Measurements from ENCODE around the gene CNPPD1.

Gene CNPPD1

DNA sequence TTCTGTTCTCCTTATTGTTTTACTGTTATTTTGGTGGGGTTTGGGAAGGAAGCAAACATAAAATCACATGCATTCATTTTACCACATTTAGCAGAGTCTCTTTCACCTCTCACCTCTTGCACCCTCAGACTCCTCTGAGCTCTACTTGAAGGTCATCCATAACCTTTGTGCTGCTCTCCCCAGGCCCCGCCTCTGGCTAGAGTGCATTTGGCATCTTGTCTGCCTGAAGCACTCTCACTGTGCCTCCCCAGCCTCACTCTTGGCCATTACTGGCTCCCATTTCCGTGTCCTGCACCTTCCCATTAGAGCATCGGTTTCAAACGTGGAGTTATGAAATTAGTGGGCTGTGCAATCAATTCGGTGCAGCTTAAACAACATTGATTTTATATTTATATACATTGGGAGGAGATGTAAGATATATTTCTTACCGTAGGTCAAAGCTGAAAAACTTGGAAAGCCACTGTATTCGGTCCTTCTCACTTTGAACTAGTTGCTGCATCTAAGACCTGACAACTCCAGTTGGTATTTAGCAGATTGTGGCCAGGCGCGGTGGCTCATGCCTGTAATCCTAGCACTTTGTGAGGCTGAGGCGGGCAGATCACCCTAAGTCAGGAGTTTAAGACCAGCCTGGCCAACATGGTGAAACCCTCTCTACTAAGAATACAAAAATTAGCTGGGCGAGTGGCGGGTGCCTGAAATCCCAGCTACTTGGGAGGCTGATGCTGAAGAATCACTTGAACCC is 22.9 kb upstream of the CNPPD1 start:
- Histone ChIP-seq H3K9me3 (ENCODE audit: control insufficient read depth in 1 of 2, low read length in 2 of 2) (no peaks in the 10 kb centered on the region), H3K27me3 (ENCODE audit: control insufficient read depth in 1 of 2, insufficient read depth in 2 of 2, low read length in 2 of 2) (no peaks in the 10 kb centered on the region), H3K9ac (ENCODE audit: low read depth in 1 of 2, low read length in 2 of 2) (no peak overlapping the region), H3K4me3 (ENCODE audit: low read depth in 1 of 2, low read length in 2 of 2) (no peak overlapping the region), H3K36me3 (ENCODE audit: control insufficient read depth in 1 of 2, insufficient read depth in 2 of 2, low read length in 2 of 2) (no peaks in the 10 kb centered on the region), H3K4me1 (ENCODE audit: control insufficient read depth in 1 of 2, insufficient read depth in 2 of 2, low read length in 2 of 2) (no peaks in the 10 kb centered on the region), H3K27ac (ENCODE audit: low read depth, low read length) (no peak overlapping the region)

DNA sequence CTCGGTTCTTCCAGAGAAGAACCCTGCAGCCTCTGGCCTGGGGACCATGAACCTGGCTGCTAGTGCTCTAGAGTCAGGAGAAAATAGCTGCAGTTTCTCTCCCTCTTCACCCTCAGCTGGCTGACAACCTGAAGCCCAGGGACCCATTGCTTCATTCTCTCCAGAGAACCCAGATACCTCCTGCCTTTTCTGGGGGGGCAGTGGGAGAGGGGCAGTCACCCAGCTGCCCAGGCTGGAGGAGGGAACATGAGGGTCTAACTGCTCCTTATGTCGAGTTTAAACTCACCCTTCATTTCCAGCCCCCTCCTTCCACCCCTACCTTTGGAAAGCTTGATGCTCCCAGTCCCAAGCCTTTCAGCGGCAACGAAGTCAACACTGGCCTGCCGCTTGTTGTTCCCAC is 22.2 kb upstream of the CNPPD1 start:
- no peak overlapping the region for H3K4me3 ChIP-seq (ENCODE audit: low read depth in 1 of 2, low read length in 2 of 2)
- no peak overlapping the region for H3K9ac ChIP-seq (ENCODE audit: low read depth in 1 of 2, low read length in 2 of 2)
- no peaks in the 10 kb centered on the region for H3K36me3 ChIP-seq (ENCODE audit: control insufficient read depth in 1 of 2, insufficient read depth in 2 of 2, low read length in 2 of 2)
- no peak overlapping the region for H3K27ac ChIP-seq (ENCODE audit: low read depth, low read length)
- no peaks in the 10 kb centered on the region for H3K4me1 ChIP-seq (ENCODE audit: control insufficient read depth in 1 of 2, insufficient read depth in 2 of 2, low read length in 2 of 2)
- no peaks in the 10 kb centered on the region for H3K27me3 ChIP-seq (ENCODE audit: control insufficient read depth in 1 of 2, insufficient read depth in 2 of 2, low read length in 2 of 2)
- H3K9me3 ChIP-seq (ENCODE audit: control insufficient read depth in 1 of 2, low read length in 2 of 2) = no peaks in the 10 kb centered on the region

DNA sequence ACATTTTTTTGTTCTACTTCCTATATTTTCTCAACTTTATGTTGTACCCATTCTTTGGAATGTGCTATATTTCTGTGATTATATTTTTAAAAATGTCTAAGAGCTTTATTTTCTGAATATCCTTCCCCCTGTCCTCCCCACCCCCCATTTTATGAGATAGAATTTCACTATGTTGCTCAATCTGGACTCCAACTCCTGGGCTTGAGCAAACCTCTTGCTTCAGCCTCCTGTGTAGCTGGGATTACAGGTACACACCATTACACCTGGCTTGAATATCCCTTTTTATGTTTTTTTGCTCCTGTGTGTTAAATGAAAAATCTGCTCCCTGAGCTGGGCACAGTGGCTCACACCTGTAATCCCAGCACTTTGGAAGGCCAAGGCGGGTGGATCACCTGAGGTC is 20.7 kb upstream of the CNPPD1 start:
- no peaks in the 10 kb centered on the region for H3K4me1 ChIP-seq (ENCODE audit: control insufficient read depth in 1 of 2, insufficient read depth in 2 of 2, low read length in 2 of 2)
- no peak overlapping the region for H3K4me3 ChIP-seq (ENCODE audit: low read depth in 1 of 2, low read length in 2 of 2)
- no peak overlapping the region for H3K9ac ChIP-seq (ENCODE audit: low read depth in 1 of 2, low read length in 2 of 2)
- no peaks in the 10 kb centered on the region for H3K27me3 ChIP-seq (ENCODE audit: control insufficient read depth in 1 of 2, insufficient read depth in 2 of 2, low read length in 2 of 2)
- H3K27ac ChIP-seq (ENCODE audit: low read depth, low read length) = no peak overlapping the region
- no peaks in the 10 kb centered on the region for H3K9me3 ChIP-seq (ENCODE audit: control insufficient read depth in 1 of 2, low read length in 2 of 2)
- H3K36me3 ChIP-seq (ENCODE audit: control insufficient read depth in 1 of 2, insufficient read depth in 2 of 2, low read length in 2 of 2) = no peaks in the 10 kb centered on the region

DNA sequence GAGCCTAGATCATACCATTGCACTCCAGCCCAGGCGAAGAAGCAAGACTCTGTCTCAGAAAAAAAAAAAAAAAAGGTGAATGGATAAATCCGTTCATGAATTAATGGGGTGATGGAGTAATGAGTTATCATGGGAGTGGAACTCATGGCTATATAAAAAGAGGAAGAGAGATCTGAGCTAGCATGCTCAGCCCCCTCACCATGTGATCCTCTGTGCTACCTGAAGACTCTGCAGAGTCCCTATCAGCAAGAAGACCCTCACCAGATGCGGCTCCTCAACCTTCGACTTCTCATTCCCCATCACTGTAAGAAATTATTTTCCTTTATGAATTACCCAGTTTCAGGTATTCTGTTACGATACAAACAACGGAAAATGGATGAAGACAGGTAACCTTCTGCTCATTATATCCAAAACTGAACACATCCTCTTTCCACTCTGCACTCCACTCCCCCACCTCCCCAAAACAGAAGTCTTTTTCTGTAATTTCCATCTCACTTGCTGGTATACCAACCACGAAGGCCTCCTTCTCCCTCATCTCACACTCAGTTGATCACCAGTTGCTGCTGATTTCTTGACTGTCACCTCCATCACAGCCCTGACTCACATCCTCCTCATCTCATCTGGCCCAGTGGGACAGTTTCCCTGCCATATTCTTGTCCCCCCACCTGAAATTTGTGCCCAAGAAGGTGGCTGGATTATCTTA is 10.2 kb upstream of the CNPPD1 start:
- Histone ChIP-seq H3K9me3 (ENCODE audit: control insufficient read depth in 1 of 2, low read length in 2 of 2) (no peaks in the 10 kb centered on the region), H3K4me1 (ENCODE audit: control insufficient read depth in 1 of 2, insufficient read depth in 2 of 2, low read length in 2 of 2) (no peaks in the 10 kb centered on the region), H3K27me3 (ENCODE audit: control insufficient read depth in 1 of 2, insufficient read depth in 2 of 2, low read length in 2 of 2) (no peaks in the 10 kb centered on the region), H3K27ac (ENCODE audit: low read depth, low read length) (no peak overlapping the region), H3K4me3 (ENCODE audit: low read depth in 1 of 2, low read length in 2 of 2) (no peak overlapping the region), H3K36me3 (ENCODE audit: control insufficient read depth in 1 of 2, insufficient read depth in 2 of 2, low read length in 2 of 2) (peaks cover 26 to 27% of the 10 kb centered on the region in 2 donors), H3K9ac (ENCODE audit: low read depth in 1 of 2, low read length in 2 of 2) (no peak overlapping the region)

DNA sequence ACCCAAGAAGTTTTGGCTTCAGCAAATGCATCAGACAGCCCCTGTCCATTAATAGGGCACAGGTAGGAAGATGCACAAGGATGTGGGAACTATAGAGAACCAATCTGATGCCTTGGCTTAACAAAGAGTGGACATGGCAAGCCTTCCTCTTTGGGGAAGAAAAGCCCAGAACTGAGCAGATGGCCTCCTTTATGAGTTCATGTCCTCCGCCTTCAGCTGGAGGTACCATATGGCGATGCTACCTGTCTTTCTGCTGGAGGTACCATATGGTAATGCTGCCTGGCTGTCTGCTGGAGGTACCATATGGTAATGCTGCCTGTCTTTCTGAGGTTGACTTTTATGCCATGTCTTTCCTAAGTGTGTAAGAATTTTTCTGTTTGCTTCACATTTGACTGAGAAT is 7.4 kb upstream of the CNPPD1 start:
- H3K9ac ChIP-seq (ENCODE audit: low read depth in 1 of 2, low read length in 2 of 2) = no peak overlapping the region
- no peak overlapping the region for H3K27ac ChIP-seq (ENCODE audit: low read depth, low read length)
- no peaks in the 10 kb centered on the region for H3K9me3 ChIP-seq (ENCODE audit: control insufficient read depth in 1 of 2, low read length in 2 of 2)
- H3K27me3 ChIP-seq (ENCODE audit: control insufficient read depth in 1 of 2, insufficient read depth in 2 of 2, low read length in 2 of 2) = no peaks in the 10 kb centered on the region
- no peak overlapping the region for H3K4me3 ChIP-seq (ENCODE audit: low read depth in 1 of 2, low read length in 2 of 2)
- H3K36me3 ChIP-seq (ENCODE audit: control insufficient read depth in 1 of 2, insufficient read depth in 2 of 2, low read length in 2 of 2) = peaks cover 43 to 51% of the 10 kb centered on the region in 2 donors
- H3K4me1 ChIP-seq (ENCODE audit: control insufficient read depth in 1 of 2, insufficient read depth in 2 of 2, low read length in 2 of 2) = peaks cover 7% of the 10 kb centered on the region in 2 donors

DNA sequence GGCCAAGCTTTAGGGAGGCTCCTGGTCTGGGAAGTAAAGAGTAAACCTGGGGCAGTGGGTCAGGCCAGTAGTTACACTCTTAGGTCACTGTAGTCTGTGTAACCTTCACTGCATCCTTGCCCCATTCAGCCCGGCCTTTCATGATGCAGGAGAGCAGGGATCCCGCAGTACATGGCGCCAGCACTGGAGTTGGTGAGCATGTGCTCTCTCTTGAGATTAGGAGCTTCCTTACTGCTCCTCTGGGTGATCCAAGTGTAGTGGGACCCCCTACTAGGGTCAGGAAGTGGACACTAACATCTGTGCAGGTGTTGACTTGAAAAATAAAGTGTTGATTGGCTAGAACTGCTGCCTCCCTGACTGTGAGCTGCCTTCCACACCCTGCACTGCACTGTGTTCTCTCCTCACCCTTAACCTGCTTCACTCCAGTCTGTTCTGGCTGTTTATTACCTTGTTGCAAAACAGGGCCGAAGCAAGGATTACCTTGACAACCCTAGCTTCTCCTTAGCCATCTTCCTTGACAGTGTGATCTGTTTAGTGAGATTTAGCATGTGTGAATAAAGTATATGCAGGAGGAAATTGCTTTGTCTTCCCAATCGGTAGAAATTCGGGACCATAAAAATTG is 6.5 kb upstream of the CNPPD1 start:
- H3K4me1 ChIP-seq (ENCODE audit: control insufficient read depth in 1 of 2, insufficient read depth in 2 of 2, low read length in 2 of 2) = peaks cover 11 to 13% of the 10 kb centered on the region in 2 donors
- H3K9ac ChIP-seq (ENCODE audit: low read depth in 1 of 2, low read length in 2 of 2) = no peak overlapping the region
- no peaks in the 10 kb centered on the region for H3K9me3 ChIP-seq (ENCODE audit: control insufficient read depth in 1 of 2, low read length in 2 of 2)
- H3K4me3 ChIP-seq (ENCODE audit: low read depth in 1 of 2, low read length in 2 of 2) = no peak overlapping the region
- no peak overlapping the region for H3K27ac ChIP-seq (ENCODE audit: low read depth, low read length)
- no peaks in the 10 kb centered on the region for H3K27me3 ChIP-seq (ENCODE audit: control insufficient read depth in 1 of 2, insufficient read depth in 2 of 2, low read length in 2 of 2)
- peaks cover 43 to 51% of the 10 kb centered on the region in 2 donors for H3K36me3 ChIP-seq (ENCODE audit: control insufficient read depth in 1 of 2, insufficient read depth in 2 of 2, low read length in 2 of 2)

DNA sequence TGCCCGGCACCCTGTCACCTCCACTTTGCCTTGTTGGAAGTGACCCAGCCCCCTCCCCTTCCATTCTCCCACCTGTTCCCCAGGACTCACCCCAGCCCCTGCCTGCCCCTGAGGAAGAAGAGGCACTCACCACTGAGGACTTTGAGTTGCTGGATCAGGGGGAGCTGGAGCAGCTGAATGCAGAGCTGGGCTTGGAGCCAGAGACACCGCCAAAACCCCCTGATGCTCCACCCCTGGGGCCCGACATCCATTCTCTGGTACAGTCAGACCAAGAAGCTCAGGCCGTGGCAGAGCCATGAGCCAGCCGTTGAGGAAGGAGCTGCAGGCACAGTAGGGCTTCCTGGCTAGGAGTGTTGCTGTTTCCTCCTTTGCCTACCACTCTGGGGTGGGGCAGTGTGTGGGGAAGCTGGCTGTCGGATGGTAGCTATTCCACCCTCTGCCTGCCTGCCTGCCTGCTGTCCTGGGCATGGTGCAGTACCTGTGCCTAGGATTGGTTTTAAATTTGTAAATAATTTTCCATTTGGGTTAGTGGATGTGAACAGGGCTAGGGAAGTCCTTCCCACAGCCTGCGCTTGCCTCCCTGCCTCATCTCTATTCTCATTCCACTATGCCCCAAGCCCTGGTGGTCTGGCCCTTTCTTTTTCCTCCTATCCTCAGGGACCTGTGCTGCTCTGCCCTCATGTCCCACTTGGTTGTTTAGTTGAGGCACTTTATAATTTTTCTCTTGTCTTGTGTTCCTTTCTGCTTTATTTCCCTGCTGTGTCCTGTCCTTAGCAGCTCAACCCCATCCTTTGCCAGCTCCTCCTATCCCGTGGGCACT is 5.8 kb upstream of the CNPPD1 start:
- H3K36me3 ChIP-seq (ENCODE audit: control insufficient read depth in 1 of 2, insufficient read depth in 2 of 2, low read length in 2 of 2) = peaks cover 43 to 51% of the 10 kb centered on the region in 2 donors
- no peaks in the 10 kb centered on the region for H3K27me3 ChIP-seq (ENCODE audit: control insufficient read depth in 1 of 2, insufficient read depth in 2 of 2, low read length in 2 of 2)
- H3K4me3 ChIP-seq (ENCODE audit: low read depth in 1 of 2, low read length in 2 of 2) = no peak overlapping the region
- no peak overlapping the region for H3K27ac ChIP-seq (ENCODE audit: low read depth, low read length)
- H3K4me1 ChIP-seq (ENCODE audit: control insufficient read depth in 1 of 2, insufficient read depth in 2 of 2, low read length in 2 of 2) = peaks cover 13% of the 10 kb centered on the region in 2 donors
- H3K9me3 ChIP-seq (ENCODE audit: control insufficient read depth in 1 of 2, low read length in 2 of 2) = no peaks in the 10 kb centered on the region
- H3K9ac ChIP-seq (ENCODE audit: low read depth in 1 of 2, low read length in 2 of 2) = no peak overlapping the region

DNA sequence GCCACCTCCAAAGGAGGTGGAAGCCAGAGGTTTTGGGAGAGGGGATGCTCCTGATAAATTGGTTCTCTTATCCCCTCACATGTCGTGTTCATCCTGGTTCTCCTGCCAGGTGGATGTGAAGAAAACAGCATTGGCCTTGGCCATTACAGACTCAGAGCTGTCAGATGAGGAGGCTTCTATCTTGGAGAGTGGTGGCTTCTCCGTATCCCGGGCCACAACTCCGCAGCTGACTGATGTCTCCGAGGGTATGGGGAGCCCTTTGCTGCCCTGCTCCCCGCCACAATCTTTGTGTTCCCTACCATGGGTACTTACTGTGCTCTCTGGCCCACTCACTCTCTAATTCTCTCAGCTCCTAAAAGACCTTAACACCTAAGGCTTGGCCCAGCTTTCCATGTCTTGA is 4.8 kb upstream of the CNPPD1 start:
- peaks cover 43 to 51% of the 10 kb centered on the region in 2 donors for H3K36me3 ChIP-seq (ENCODE audit: control insufficient read depth in 1 of 2, insufficient read depth in 2 of 2, low read length in 2 of 2)
- H3K4me1 ChIP-seq (ENCODE audit: control insufficient read depth in 1 of 2, insufficient read depth in 2 of 2, low read length in 2 of 2) = peaks cover 13 to 18% of the 10 kb centered on the region in 2 donors
- H3K27me3 ChIP-seq (ENCODE audit: control insufficient read depth in 1 of 2, insufficient read depth in 2 of 2, low read length in 2 of 2) = no peaks in the 10 kb centered on the region
- no peak overlapping the region for H3K4me3 ChIP-seq (ENCODE audit: low read depth in 1 of 2, low read length in 2 of 2)
- no peaks in the 10 kb centered on the region for H3K9me3 ChIP-seq (ENCODE audit: control insufficient read depth in 1 of 2, low read length in 2 of 2)
- no peak overlapping the region for H3K9ac ChIP-seq (ENCODE audit: low read depth in 1 of 2, low read length in 2 of 2)
- H3K27ac ChIP-seq (ENCODE audit: low read depth, low read length) = no peak overlapping the region

DNA sequence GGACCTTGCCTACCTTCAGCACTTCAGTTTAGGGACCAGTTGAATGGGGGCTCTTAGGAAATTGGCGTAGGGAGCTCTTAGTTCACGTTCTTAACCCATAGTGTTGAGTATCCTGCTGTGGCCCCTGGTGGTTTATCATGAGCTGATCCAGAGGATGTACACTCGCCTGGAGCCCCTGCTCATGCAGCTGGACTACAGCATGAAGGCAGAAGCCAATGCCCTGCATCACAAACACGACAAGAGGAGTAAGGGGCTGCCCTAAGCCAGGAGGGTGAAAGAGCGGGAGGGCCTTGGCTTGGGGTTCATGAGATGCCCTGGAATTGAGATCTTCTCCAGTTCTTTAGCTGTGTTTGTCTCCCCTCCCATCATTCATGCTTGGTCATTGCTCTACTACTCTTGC is 4.2 kb upstream of the CNPPD1 start:
- Histone ChIP-seq H3K27me3 (ENCODE audit: control insufficient read depth in 1 of 2, insufficient read depth in 2 of 2, low read length in 2 of 2) (no peaks in the 10 kb centered on the region), H3K9me3 (ENCODE audit: control insufficient read depth in 1 of 2, low read length in 2 of 2) (no peaks in the 10 kb centered on the region), H3K27ac (ENCODE audit: low read depth, low read length) (no peak overlapping the region), H3K9ac (ENCODE audit: low read depth in 1 of 2, low read length in 2 of 2) (no peak overlapping the region), H3K4me1 (ENCODE audit: control insufficient read depth in 1 of 2, insufficient read depth in 2 of 2, low read length in 2 of 2) (peaks cover 13 to 19% of the 10 kb centered on the region in 2 donors), H3K4me3 (ENCODE audit: low read depth in 1 of 2, low read length in 2 of 2) (no peak overlapping the region), H3K36me3 (ENCODE audit: control insufficient read depth in 1 of 2, insufficient read depth in 2 of 2, low read length in 2 of 2) (peaks cover 43 to 51% of the 10 kb centered on the region in 2 donors)
